HCT116 (cell line): ENCODE results near the gene ILDR1. TPM values are rescaled to one million over a fixed set of nuclear protein-coding genes. Genes with fewer than 3 reads are reported as not detected.

ENCODE experiments used
- ATAC-seq: fragments of 200-7000 bp; cut with Tn5 transposase; 2 replicates; pipeline ENCODE4 v1.9.1; 2020; ENCODE audit warnings: mild to moderate bottlenecking, moderate library complexity
- BruUV-seq: library from RNA; stranded (reverse); fragments of 400-500 nt; replicated peaks from 2 replicates; lab custom pipeline; 2021; lab: Mats Ljungman, UMichigan
- CTCF ChIA-PET: fragments of 300-600 bp; sonication (Branson Sonifier 250); formaldehyde crosslinking; loops from one replicate; lab custom pipeline; 2021; ENCODE audit warnings: antibody characterized with exemption; lab: Charles Lee
- POLR2A ChIA-PET: fragments of 300-600, 350-600 bp; sonication (Branson Sonifier 250); formaldehyde crosslinking; loops from one replicate; lab custom pipeline; 2021; ENCODE audit warnings: antibody characterized with exemption; lab: Charles Lee
- RAD21 ChIA-PET, 2 experiments: fragments of 300-600 bp; sonication (Branson Sonifier 250); formaldehyde crosslinking; loops; one replicate each; lab custom pipeline; 2023; ENCODE audit warnings: low total read pairs in 2 of 2; ENCODE audit not compliant: uncharacterized antibody in 2 of 2, unreplicated experiment in 2 of 2, low non-redundant PET in 1 of 2; lab: Charles Lee
- DNase-seq: peaks from one replicate; pipeline ENCODE4 v3.0.0-alpha.2; 2010; ENCODE audit warnings: low read depth, low spot score
- H2AFZ ChIP-seq: fragments of 200-600 bp; shearing (Covaris generic), sonication (generic); 2 replicates; pipeline ENCODE4 v1.6.1; 2017; ENCODE audit warnings: low read depth, mixed run types, mixed read lengths, antibody characterized with exemption, low read length; ENCODE audit not compliant: poor library complexity, severe bottlenecking
- H3K27ac ChIP-seq: 2 replicates; pipeline ENCODE4 v1.5.1; 2012; ENCODE audit warnings: low read depth, low read length
- H3K27me3 ChIP-seq: fragments of 200-600 bp; sonication (generic); 2 replicates; pipeline ENCODE4 v1.6.1; 2016; ENCODE audit warnings: mixed run types, low read length, mixed read lengths; ENCODE audit not compliant: insufficient read depth
- H3K36me3 ChIP-seq, 2 experiments: fragments of 200-500 bp in 1 of 2; fragments of 200-600 bp in 1 of 2; sonication (Bioruptor generic) in 1 of 2; sonication (generic) in 1 of 2; 2 replicates each; pipeline versions ENCODE4 v1.5.1 to v1.6.1; 2014 to 2016; ENCODE audit warnings: low read length in 2 of 2, inconsistent platforms in 1 of 2, mixed read lengths in 1 of 2, mixed run types in 1 of 2; ENCODE audit not compliant: insufficient read depth in 2 of 2, control insufficient read depth in 1 of 2
- H3K4me1 ChIP-seq, 2 experiments: fragments of 200-600 bp in 1 of 2; sonication (generic) in 1 of 2; 2 replicates each; pipeline versions ENCODE4 v1.5.1 to v1.6.1; 2012 to 2017; ENCODE audit warnings: low read length in 2 of 2, inconsistent platforms in 1 of 2, mild to moderate bottlenecking in 1 of 2, mixed read lengths in 1 of 2, mixed run types in 1 of 2, moderate library complexity in 1 of 2; ENCODE audit not compliant: insufficient read depth in 2 of 2, control insufficient read depth in 1 of 2
- H3K4me2 ChIP-seq: fragments of 200-600 bp; sonication (generic); 2 replicates; pipeline ENCODE4 v1.6.1; 2017; ENCODE audit warnings: mixed run types, low read length, mixed read lengths
- H3K4me3 ChIP-seq, 2 experiments: fragments of 200-600 bp in 1 of 2; sonication (generic) in 1 of 2; replicated peaks in 1 of 2; 2 replicates each; pipeline ENCODE4 v1.5.1; 2011 to 2016; ENCODE audit warnings: low read length in 2 of 2, control low read depth in 1 of 2, low read depth in 1 of 2, mild to moderate bottlenecking in 1 of 2, mixed read lengths in 1 of 2, mixed run types in 1 of 2
- H3K79me2 ChIP-seq: fragments of 200-600 bp; sonication (generic); 2 replicates; pipeline ENCODE4 v1.6.1; 2017; ENCODE audit warnings: mild to moderate bottlenecking, mixed run types, low read length, moderate library complexity, mixed read lengths; ENCODE audit not compliant: insufficient read depth
- H3K9ac ChIP-seq: fragments of 200-600 bp; sonication (generic); 2 replicates; pipeline ENCODE4 v1.6.1; 2016; ENCODE audit warnings: low read length, mixed read lengths
- H3K9me2 ChIP-seq: fragments of 200-600 bp; sonication (generic), shearing (Covaris generic); 2 replicates; pipeline ENCODE4 v1.6.1; 2017; ENCODE audit warnings: mixed run types, mild to moderate bottlenecking, moderate library complexity; ENCODE audit not compliant: insufficient read depth
- H3K9me3 ChIP-seq, 2 experiments: fragments of 200-500 bp in 1 of 2; fragments of 200-600 bp in 1 of 2; sonication (Bioruptor generic) in 1 of 2; sonication (generic) in 1 of 2; 2 replicates each; pipeline ENCODE4 v1.6.1; 2014 to 2017; ENCODE audit warnings: low read length in 2 of 2, mixed read lengths in 2 of 2, inconsistent platforms in 1 of 2, low read depth in 1 of 2, mild to moderate bottlenecking in 1 of 2, mixed run types in 1 of 2, moderate library complexity in 1 of 2; ENCODE audit not compliant: control insufficient read depth in 1 of 2, insufficient read depth in 1 of 2
- H4K20me1 ChIP-seq: fragments of 200-600 bp; sonication (generic), shearing (Covaris generic); 2 replicates; pipeline ENCODE4 v1.6.1; 2017; ENCODE audit warnings: mixed run types, mild to moderate bottlenecking, moderate library complexity; ENCODE audit not compliant: insufficient read depth
- ATF3 ChIP-seq: IDR thresholded peaks from 2 replicates; pipeline ENCODE4 v1.6.1; 2012
- CBX3 ChIP-seq: IDR thresholded peaks from 2 replicates; pipeline ENCODE4 v1.6.1; 2012; ENCODE audit warnings: low read depth
- CEBPB ChIP-seq: IDR thresholded peaks from 2 replicates; pipeline ENCODE4 v1.6.1; 2012; ENCODE audit warnings: low read depth
- CTCF ChIP-seq, 3 experiments: fragments of 200-600 bp in 1 of 3; sonication (generic) in 1 of 3; IDR thresholded peaks in 2 of 3; conservative IDR thresholded peaks in 1 of 3; 2 replicates each; pipeline ENCODE4 v1.5.1; 2012 to 2017; ENCODE audit warnings: low read depth in 2 of 3, low read length in 2 of 3, antibody characterized with exemption in 1 of 3, borderline replicate concordance in 1 of 3, control low read depth in 1 of 3, mild to moderate bottlenecking in 1 of 3, mixed read lengths in 1 of 3, mixed run types in 1 of 3, moderate library complexity in 1 of 3; ENCODE audit not compliant: insufficient read depth in 1 of 3
- EGR1 ChIP-seq: IDR thresholded peaks from 2 replicates; pipeline ENCODE4 v1.6.1; 2012; ENCODE audit warnings: low read depth
- ELF1 ChIP-seq: IDR thresholded peaks from 2 replicates; pipeline ENCODE4 v1.6.1; 2012; ENCODE audit warnings: low read depth, borderline replicate concordance
- EZH2 ChIP-seq: fragments of 200-600 bp; sonication (generic); IDR thresholded peaks from 2 replicates; pipeline ENCODE4 v1.6.1; 2017; ENCODE audit warnings: antibody characterized with exemption, mixed run types
- EZH2phosphoT487 ChIP-seq: fragments of 200-600 bp; IDR thresholded peaks from 2 replicates; pipeline ENCODE4 v1.6.1; 2018; ENCODE audit warnings: antibody characterized with exemption, borderline replicate concordance
- FOSL1 ChIP-seq: IDR thresholded peaks from 2 replicates; pipeline ENCODE4 v1.6.1; 2012; ENCODE audit warnings: low read depth
- JUND ChIP-seq: IDR thresholded peaks from 2 replicates; pipeline ENCODE4 v1.6.1; 2012
- MAX ChIP-seq: IDR thresholded peaks from 2 replicates; pipeline ENCODE4 v1.6.1; 2012
- POLR2A ChIP-seq: IDR thresholded peaks from 2 replicates; pipeline ENCODE4 v1.7.0; 2011; ENCODE audit warnings: borderline replicate concordance; ENCODE audit not compliant: insufficient read depth, insufficient read length; ENCODE audit errors: extremely low read depth
- POLR2AphosphoS5 ChIP-seq: IDR thresholded peaks from 2 replicates; pipeline ENCODE4 v1.6.1; 2011; ENCODE audit warnings: mild to moderate bottlenecking, low read depth, low read length, moderate library complexity
- RAD21 ChIP-seq: IDR thresholded peaks from 2 replicates; pipeline ENCODE4 v1.6.1; 2012; ENCODE audit warnings: low read depth, mild to moderate bottlenecking
- SIN3A ChIP-seq: IDR thresholded peaks from 2 replicates; pipeline ENCODE4 v1.6.1; 2012; ENCODE audit warnings: low read depth
- SP1 ChIP-seq: IDR thresholded peaks from 2 replicates; pipeline ENCODE4 v1.6.1; 2012; ENCODE audit warnings: low read depth
- SRF ChIP-seq: IDR thresholded peaks from 2 replicates; pipeline ENCODE4 v1.6.1; 2012; ENCODE audit warnings: low read depth
- YY1 ChIP-seq: IDR thresholded peaks from 2 replicates; pipeline ENCODE4 v1.6.1; 2011; ENCODE audit warnings: low read length, low read depth, moderate library complexity, mild to moderate bottlenecking; ENCODE audit not compliant: insufficient replicate concordance; ENCODE audit errors: extremely low read depth
- ZFX ChIP-seq: fragments of 450-650 bp; IDR thresholded peaks from 2 replicates; pipeline ENCODE4 v1.6.1; 2017
- ZNF274 ChIP-seq: fragments of 200-500 bp; sonication (Bioruptor generic); IDR thresholded peaks from 2 replicates; pipeline ENCODE4 v1.6.1; 2014; ENCODE audit warnings: mild to moderate bottlenecking, low read depth, low read length, inconsistent platforms
- intact Hi-C: fragments of 100-400 bp; cut with micrococcal nuclease; formaldehyde crosslinking; loops from 2 replicates; pipeline ENCODE4 v1.10.0; 2022
- total RNA-seq: library from RNA; stranded (reverse); gene quantifications from one replicate; pipeline ENCODE4 v1.2.1, GENCODE V29; 2021; ENCODE audit not compliant: unreplicated experiment

ILDR1 gene
- total RNA-seq, 1 experiment from 2014 or later: 2.9 TPM

- Histone ChIP-seq H3K9me3 (no peaks in the 10 kb centered on the region), H3K79me2 (no peaks in the 10 kb centered on the region), H3K9me2 (no peaks in the 10 kb centered on the region), H3K4me2 (no peak overlapping the region), H3K4me3 (no peak overlapping the region), H3K36me3 (no peaks in the 10 kb centered on the region), H3K9ac (no peak overlapping the region), H3K27ac (no peak overlapping the region), H3K27me3 (no peaks in the 10 kb centered on the region), H2AFZ (no peak overlapping the region)
- intact Hi-C loops: loop anchor here (5.0 kb wide), 1 partner anchor 450 kb away; the partner anchor contains the start of gene POLQ
- POLR2A ChIA-PET: no interaction called here
- ATAC-seq: no peak
- no TSS peak for BruUV-seq
- CTCF ChIA-PET: no interaction called here
- no peak for TF ChIP-seq EGR1
- no peak for TF ChIP-seq SP1
- TF ChIP-seq ZNF274: no peak
- no peak for TF ChIP-seq EZH2
- TF ChIP-seq MAX: no peak
- TF ChIP-seq FOSL1: no peak
- no peak for TF ChIP-seq RAD21
- no peak for TF ChIP-seq POLR2AphosphoS5
- no peak for TF ChIP-seq CBX3
- TF ChIP-seq SRF: no peak
- TF ChIP-seq, all 23 proteins: peak for 0
- Histone ChIP-seq H3K4me1 (peaks cover 0 to 15% of the 10 kb centered on the region in 2 experiments; a peak in 3 of 4 replicates), H4K20me1 (no peaks in the 10 kb centered on the region)
- DNase-seq: no peak
- RAD21 ChIA-PET: no interaction called here
Observed at GRCh38 chr3:121997372-121997771, 24.7 kb downstream of the ILDR1 start.

GRCh38 chr3:121996441-121996840 is 25.6 kb downstream of the ILDR1 start:
- intact Hi-C loops: loop anchor here (5.0 kb wide), 1 partner anchor 449 kb away; the partner anchor contains the start of gene POLQ
- Histone ChIP-seq H3K9me2 (no peaks in the 10 kb centered on the region), H4K20me1 (no peaks in the 10 kb centered on the region), H3K36me3 (no peaks in the 10 kb centered on the region), H2AFZ (no peak overlapping the region), H3K4me2 (no peak overlapping the region), H3K27me3 (no peaks in the 10 kb centered on the region), H3K4me3 (no peak overlapping the region), H3K79me2 (no peaks in the 10 kb centered on the region), H3K9me3 (no peaks in the 10 kb centered on the region), H3K9ac (no peak overlapping the region), H3K4me1 (peaks cover 0 to 15% of the 10 kb centered on the region in 2 experiments; a peak in 3 of 4 replicates), H3K27ac (no peak overlapping the region)
- no TSS peak for BruUV-seq
- ATAC-seq (no peak), DNase-seq (no peak)
- ChIA-PET CTCF (interaction anchor here (1.5 to 2.3 kb wide), 4 partner anchors 11 to 450 kb away, joined by 4 to 14 read pairs (median 4); no protein-coding TSS in a partner anchor), POLR2A (no interaction called here), RAD21 (no interaction called here)
- TF ChIP-seq EZH2: no peak
- no peak for TF ChIP-seq POLR2A
- TF ChIP-seq ELF1: no peak
- TF ChIP-seq JUND: no peak
- TF ChIP-seq ATF3: no peak
- TF ChIP-seq EGR1: no peak
- no peak for TF ChIP-seq MAX
- no peak for TF ChIP-seq ZNF274
- no peak for TF ChIP-seq SRF
- TF ChIP-seq ZFX: no peak
- TF ChIP-seq SP1: no peak
- TF ChIP-seq POLR2AphosphoS5: no peak
- no peak for TF ChIP-seq CEBPB
- no peak for TF ChIP-seq CBX3
- no peak for TF ChIP-seq EZH2phosphoT487
- no peak for TF ChIP-seq YY1
- TF ChIP-seq SIN3A: no peak
- TF ChIP-seq CTCF (IDR thresholded peaks at IDR 0.05 in 2 of 3, conservative IDR thresholded peaks at IDR 0.05 in 1 of 3; ENCODE audit: borderline replicate concordance in 1 of 3, insufficient read depth in 1 of 3, low read depth in 2 of 3, low read length in 2 of 3): no peak
